Epithelial cell of proximal tubule (primary cell): ENCODE results near the gene DDX24. TPM values are rescaled to one million over a fixed set of nuclear protein-coding genes. Genes with fewer than 3 reads are reported as not detected.

Source experiments
- DNase-seq: peaks from one replicate; pipeline ENCODE4 v3.0.0-alpha.2; 2011; ENCODE audit warnings: low read depth
- H3K4me3 ChIP-seq: 2 replicates; pipeline ENCODE4 v1.5.1; 2011; ENCODE audit warnings: low read depth, mild to moderate bottlenecking, low read length
- CTCF ChIP-seq: conservative IDR thresholded peaks from 2 replicates; pipeline ENCODE4 v1.5.1; 2012; ENCODE audit warnings: low read depth, mild to moderate bottlenecking, low read length
- total RNA-seq: library from RNA; depleted of rRNA; stranded (reverse); fragments of >200 nt; gene quantifications from 2 replicates; pipeline ENCODE4 v1.2.3, GENCODE V29; 2015

Gene DDX24, protein sequence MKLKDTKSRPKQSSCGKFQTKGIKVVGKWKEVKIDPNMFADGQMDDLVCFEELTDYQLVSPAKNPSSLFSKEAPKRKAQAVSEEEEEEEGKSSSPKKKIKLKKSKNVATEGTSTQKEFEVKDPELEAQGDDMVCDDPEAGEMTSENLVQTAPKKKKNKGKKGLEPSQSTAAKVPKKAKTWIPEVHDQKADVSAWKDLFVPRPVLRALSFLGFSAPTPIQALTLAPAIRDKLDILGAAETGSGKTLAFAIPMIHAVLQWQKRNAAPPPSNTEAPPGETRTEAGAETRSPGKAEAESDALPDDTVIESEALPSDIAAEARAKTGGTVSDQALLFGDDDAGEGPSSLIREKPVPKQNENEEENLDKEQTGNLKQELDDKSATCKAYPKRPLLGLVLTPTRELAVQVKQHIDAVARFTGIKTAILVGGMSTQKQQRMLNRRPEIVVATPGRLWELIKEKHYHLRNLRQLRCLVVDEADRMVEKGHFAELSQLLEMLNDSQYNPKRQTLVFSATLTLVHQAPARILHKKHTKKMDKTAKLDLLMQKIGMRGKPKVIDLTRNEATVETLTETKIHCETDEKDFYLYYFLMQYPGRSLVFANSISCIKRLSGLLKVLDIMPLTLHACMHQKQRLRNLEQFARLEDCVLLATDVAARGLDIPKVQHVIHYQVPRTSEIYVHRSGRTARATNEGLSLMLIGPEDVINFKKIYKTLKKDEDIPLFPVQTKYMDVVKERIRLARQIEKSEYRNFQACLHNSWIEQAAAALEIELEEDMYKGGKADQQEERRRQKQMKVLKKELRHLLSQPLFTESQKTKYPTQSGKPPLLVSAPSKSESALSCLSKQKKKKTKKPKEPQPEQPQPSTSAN
- total RNA-seq = 121 and 150 TPM in 2 replicates

GRCh38 chr14:94080621-94081385 lies at the start of gene DDX24, which contains the start of gene IFI27L1:
Gene DDX24, minus strand, starts transcription at chr14:94081202. Its CDS starts 1,460 bp downstream, at chr14:94079742.
Gene IFI27L1, plus strand, starts transcription at chr14:94081310. Its CDS starts 15,628 bp downstream, at chr14:94096938.
- no peak for TF ChIP-seq CTCF
- peak within 1 kb of the TSS; percentile 92 for H3K4me3 ChIP-seq
- DNase-seq = no peak

GRCh38 chr14:94129758-94130414 lies 48.9 kb upstream of the DDX24 start:
- no peak for DNase-seq
- TF ChIP-seq CTCF = no peak

DNA sequence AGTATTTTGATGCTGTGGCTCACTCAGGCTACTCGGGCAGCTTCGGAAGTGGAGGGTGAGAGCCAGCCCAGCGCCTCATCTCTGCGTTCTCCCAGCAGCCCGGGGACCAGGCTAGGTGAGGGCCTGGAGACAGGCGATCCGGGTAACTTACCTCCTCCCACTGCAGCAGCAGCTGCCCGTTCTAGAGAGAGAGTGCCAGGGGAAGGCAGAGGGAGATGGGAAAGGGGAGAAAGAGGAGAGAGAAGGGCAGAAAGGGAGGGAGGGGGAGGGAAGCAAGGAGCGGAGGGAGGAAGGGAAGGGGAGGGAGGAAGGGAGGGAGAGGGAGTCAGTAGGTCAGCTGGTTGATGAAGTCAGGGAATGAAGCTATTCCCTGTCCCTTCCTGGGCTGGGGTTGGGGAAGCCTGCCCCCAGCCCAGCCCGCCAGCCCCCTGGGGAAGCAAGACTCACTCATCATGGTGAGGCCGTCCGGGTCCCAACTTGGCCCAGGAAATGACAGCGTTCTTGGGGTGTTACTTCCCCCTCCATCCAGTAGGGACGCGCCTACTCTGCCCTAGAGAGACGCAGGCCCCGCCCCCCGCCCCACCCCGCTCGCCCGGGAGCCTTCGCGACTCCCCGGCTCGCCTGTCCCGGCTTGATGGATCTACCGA lies 48.2 kb upstream of the DDX24 start, which contains the start of gene IFI27L2:
Gene IFI27L2 (minus strand): TSS at position 494 of the 647 bp plus-strand sequence. CDS start 40 bp downstream, at position 454.
- TF ChIP-seq CTCF = peak; percentile 25
- no peak for DNase-seq
- H3K4me3 ChIP-seq = peak within 1 kb of the TSS; percentile 75

More at GRCh38 chr14:94129758-94130414, 48.9 kb upstream of the DDX24 start:
- peak overlapping the region; percentile 75 for H3K4me3 ChIP-seq

GRCh38 chr14:94128216-94128839 lies 47.3 kb upstream of the DDX24 start:
- DNase-seq = no peak
- TF ChIP-seq CTCF = no peak
- peak overlapping the region; percentile 75 for H3K4me3 ChIP-seq

DNA sequence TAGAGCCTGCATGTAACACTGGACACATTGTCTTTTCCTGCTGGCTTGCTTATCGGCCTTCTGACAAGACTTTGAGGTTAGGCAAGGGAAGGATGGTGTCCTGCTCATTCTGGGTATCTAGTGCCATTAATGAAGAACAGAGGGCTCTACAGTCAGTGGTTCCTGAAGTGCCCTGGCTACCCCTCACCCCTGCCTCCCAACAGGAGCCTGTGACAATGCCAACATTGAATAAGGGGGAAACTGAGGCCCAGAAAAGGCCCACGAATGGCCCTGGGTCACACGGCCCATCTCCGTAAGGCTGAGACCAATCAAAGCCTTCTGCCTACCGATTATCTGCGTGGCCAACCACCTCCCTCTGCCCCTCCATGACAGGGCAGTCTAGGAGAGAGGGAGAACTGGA lies 46.3 kb upstream of the DDX24 start:
- no peak for DNase-seq
- no peak for TF ChIP-seq CTCF
- H3K4me3 ChIP-seq = no peak overlapping the region
